K562 (cell line): ENCODE measurements around the gene WARS2.

Experiments used
- EP300 ChIP-seq: IDR thresholded peaks from 2 replicates; pipeline ENCODE4 v1.6.1; 2012; ENCODE audit warnings: low read length, improper control_type of control experiment
- FOXM1 ChIP-seq, 2 experiments: fragments of 450-650 bp in 1 of 2; sonication (generic) in 1 of 2; formaldehyde crosslinking in 1 of 2; IDR thresholded peaks; 2 replicates each; pipeline versions ENCODE4 v1.6.1 to v1.9.0; 2017 to 2022; ENCODE audit warnings: low read depth in 2 of 2, mild to moderate bottlenecking in 2 of 2, missing genetic modification reagents in 1 of 2, moderate library complexity in 1 of 2
- JUND ChIP-seq, 2 experiments: IDR thresholded peaks; 2 replicates in 1 of 2; 3 replicates in 1 of 2; pipeline ENCODE4 v1.6.1; 2011; ENCODE audit warnings: borderline replicate concordance in 2 of 2, low read depth in 2 of 2, low read length in 2 of 2, improper control_type of control experiment in 1 of 2, missing biosample characterization in 1 of 2, missing genetic modification characterization in 1 of 2, missing genetic modification reagents in 1 of 2
- NR3C1 ChIP-seq: sonication (generic); formaldehyde crosslinking; IDR thresholded peaks from 2 replicates; pipeline ENCODE4 v1.8.1; 2022; ENCODE audit warnings: missing genetic modification reagents
- POLR2A ChIP-seq: fragments of 450-650 bp; conservative IDR thresholded peaks from 2 replicates; pipeline ENCODE4 v1.6.1; 2016
- SP1 ChIP-seq: sonication (generic); formaldehyde crosslinking; IDR thresholded peaks from 2 replicates; pipeline ENCODE4 v1.8.1; 2022; ENCODE audit warnings: mild to moderate bottlenecking, missing genetic modification reagents

- no peak for TF ChIP-seq EP300
- no peak for TF ChIP-seq SP1
- no peak for TF ChIP-seq JUND (IDR thresholded peaks at IDR 0.05; ENCODE audit: borderline replicate concordance, low read depth, low read length)
- TF ChIP-seq JUND (tag; IDR thresholded peaks at IDR 0.05; ENCODE audit: borderline replicate concordance, low read depth, low read length), result no peak
- no peak for TF ChIP-seq FOXM1 (IDR thresholded peaks at IDR 0.05; ENCODE audit: low read depth)
- TF ChIP-seq FOXM1 (CRISPR knock-in tag; IDR thresholded peaks at IDR 0.05; ENCODE audit: low read depth), result no peak
- no peak for TF ChIP-seq POLR2A
- no peak for TF ChIP-seq NR3C1 (CRISPR knock-in tag)
Observed at GRCh38 chr1:118983558-118984041, 156.9 kb downstream of the WARS2 start.
